HG03139 (cell line): ENCODE measurements around the gene GJC1.
"Not testable (repeated sequence)": the region's sequence is repeated elsewhere in the genome, so short reads cannot be mapped to it uniquely, and the experiment has no call there.

Experiments used
- ATAC-seq: cut with Tn5 transposase; IDR thresholded peaks from one replicate; pipeline ENCODE4 v1.9.1; 2021; ENCODE audit not compliant: unreplicated experiment

GJC1 gene

GRCh38 chr17:44763170-44763569, 66.9 kb downstream of the GJC1 start:
- no peak for ATAC-seq

GRCh38 chr17:44761932-44762810, 67.9 kb downstream of the GJC1 start:
- no peak for ATAC-seq

DNA sequence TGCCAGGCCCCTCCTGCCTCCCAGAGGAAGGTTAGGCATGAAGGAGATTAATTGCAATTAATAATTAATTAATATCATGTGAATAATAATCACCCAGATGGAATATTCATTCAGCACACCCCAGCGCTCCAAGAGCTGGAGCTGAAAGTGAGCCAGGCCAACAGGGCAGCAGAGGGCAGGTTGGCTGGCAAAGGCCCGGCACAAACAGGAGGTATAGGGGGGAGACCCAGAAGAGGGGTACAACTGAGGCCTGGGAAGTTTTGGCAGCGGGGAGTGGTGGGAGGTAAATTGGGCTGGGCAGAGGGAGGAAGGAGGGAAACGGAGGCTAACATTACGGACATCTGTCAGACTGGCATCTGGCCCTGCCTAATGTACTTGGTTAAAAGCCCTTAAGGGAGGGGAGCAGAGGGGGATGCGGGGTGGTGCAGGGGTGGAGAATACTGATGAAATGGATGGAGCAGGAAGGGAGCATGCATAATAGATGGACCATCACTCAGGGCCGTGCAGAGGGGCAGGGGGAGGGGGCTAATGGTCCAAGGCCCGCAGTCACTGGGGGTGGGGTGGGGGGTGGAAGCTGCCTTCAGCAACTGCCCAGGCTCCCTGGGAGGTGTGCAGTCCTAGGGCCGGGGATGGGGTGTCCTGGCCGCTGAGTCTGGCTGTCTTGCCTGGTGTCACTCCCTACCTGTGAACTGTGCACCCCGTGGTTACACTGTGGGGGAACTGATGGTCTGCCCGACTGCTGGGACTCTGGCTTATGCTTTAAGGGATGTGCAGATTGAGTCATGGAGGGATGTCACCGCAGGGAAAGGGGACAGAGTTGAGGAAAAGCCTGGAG, 69.4 kb downstream of the GJC1 start:
- ATAC-seq, result no peak

GRCh38 chr17:44759916-44760243, 70.2 kb downstream of the GJC1 start:
- no peak for ATAC-seq

GRCh38 chr17:44759086-44759915, 70.8 kb downstream of the GJC1 start:
- ATAC-seq, result no peak

DNA sequence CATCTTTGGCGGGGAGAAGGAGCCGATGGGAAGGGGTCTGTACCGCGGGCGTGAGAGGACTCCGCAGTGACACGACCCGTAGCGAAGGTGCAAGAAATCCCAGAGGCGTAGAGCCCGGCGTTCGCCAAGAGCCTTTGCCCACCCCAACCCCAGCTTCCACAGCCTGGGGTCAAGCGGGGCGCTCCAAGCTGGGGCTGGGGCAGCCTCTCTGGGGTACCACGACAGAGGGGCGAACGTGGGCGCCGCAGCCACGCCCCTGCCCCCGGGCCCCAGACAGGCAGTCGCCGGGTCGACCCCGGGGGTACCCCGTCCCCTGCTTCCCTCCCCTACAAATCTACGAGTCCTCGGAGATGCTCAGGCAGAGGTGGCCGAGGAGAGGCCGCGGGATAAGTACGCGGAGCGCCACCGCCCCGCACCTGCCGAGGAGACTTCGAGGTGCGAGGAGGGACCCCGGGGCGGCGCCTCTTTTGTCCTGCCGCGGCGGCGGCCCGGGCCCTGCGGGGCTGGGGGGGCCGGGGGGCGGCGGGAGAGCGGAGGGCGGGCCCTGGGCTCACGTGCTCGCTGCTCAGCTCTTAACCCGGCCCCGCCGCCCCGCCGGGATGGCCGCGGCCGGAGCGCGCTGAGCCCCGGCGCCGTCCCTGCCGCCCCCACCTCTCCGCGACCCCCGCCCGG, 71.5 kb downstream of the GJC1 start, which contains the start of gene ADAM11:
Gene ADAM11, plus strand, starts transcription at position 575 of the 672 bp plus-strand sequence. CDS start 212 bp downstream, outside the sequence.
- ATAC-seq, result no peak

- no peak for ATAC-seq
These were observed 72.1 kb downstream of the GJC1 start for GRCh38 chr17:44757918-44758413.

GRCh38 chr17:44757045-44757917, 72.8 kb downstream of the GJC1 start:
- no peak for ATAC-seq

DNA sequence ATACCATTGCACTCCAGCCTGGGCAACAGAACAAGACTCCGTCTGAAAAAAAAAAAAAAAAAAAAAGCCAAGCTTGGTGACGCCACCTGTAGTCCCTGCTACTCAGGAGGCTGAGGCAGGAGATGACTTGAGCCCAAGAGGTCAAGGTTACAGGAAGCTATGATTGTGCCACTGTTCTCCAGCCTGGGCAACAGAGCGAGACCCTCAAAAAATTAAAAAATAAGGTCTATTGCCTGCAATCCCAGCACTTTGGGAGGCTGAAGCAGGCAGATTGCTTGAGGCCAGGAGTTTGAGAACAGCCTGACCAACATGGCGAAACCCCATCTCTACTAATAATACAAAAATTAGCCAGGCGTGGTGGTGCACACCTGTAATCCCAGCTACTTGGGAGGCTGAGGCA, 74.9 kb downstream of the GJC1 start:
- ATAC-seq, result not testable (repeated sequence)

DNA sequence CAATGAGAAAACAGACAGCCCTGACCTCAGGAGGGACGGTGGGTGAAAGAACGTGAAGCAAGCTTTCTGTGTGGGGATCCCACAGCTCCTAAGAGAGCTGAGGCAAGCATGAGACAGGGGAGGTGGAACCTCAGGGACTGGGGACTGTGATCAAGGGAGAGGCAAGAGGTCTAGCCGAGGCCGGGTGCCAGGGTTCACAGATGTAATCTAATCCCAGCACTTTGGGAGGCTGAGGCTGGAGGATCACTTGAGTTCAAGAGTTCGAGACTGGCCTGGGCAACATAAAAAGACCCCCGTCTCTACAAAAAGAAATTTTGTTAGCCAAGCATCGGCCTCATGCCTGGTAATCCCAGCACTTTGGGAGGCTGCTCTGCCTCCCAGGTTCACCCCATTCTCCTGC, 75.8 kb downstream of the GJC1 start:
- ATAC-seq, result no peak

- ATAC-seq, result no peak
These were observed 76.9 kb downstream of the GJC1 start for GRCh38 chr17:44752953-44753861.

GRCh38 chr17:44751806-44752205, 78.3 kb downstream of the GJC1 start:
- no peak for ATAC-seq

DNA sequence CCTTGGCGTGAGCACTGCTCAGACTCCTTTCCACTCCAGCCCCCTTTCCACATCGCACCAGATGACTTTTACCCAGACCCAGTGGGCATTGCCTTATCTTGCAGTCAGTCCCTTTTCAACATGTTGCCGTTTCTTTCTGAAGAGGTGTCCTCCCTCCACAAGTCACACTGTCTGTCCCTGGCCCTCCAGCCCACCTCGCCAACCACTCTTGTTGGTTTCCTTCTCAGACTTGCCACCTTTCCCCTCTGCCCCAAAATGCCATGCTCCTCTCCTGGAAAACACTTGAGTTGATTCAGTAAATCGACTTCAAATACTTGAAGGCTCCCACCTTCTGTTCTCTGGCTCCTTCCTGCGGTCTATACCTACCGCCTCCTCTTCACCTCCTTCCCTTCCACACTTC, 78.8 kb downstream of the GJC1 start:
- no peak for ATAC-seq

GRCh38 chr17:44749980-44750318, 80.1 kb downstream of the GJC1 start:
- ATAC-seq, result no peak

- no peak for ATAC-seq
These were observed 80.8 kb downstream of the GJC1 start for GRCh38 chr17:44749076-44749979.
